Fibroblast of lung (primary cell): Measurements from ENCODE around the gene ASTN2.
A peak's percentile ranks its signal among the peaks of the same experiment; 100 is the strongest.

Experiments
- EZH2 ChIP-seq: IDR thresholded peaks from 2 replicates; pipeline ENCODE4 v1.5.1; 2012; ENCODE audit warnings: low read length, control low read depth, mild to moderate bottlenecking; ENCODE audit errors: missing control alignments
- TF ChIP-seq, protein P1 (sequence below), 2 donors: IDR thresholded peaks in 1 of 2; conservative IDR thresholded peaks in 1 of 2; 1 replicate in 1 of 2; 2 replicates in 1 of 2; pipeline ENCODE4 v1.5.1; 2011 to 2012; ENCODE audit warnings: low read length in 2 of 2, control low read depth in 1 of 2, inconsistent platforms in 1 of 2, low read depth in 1 of 2, mild to moderate bottlenecking in 1 of 2

DNA sequence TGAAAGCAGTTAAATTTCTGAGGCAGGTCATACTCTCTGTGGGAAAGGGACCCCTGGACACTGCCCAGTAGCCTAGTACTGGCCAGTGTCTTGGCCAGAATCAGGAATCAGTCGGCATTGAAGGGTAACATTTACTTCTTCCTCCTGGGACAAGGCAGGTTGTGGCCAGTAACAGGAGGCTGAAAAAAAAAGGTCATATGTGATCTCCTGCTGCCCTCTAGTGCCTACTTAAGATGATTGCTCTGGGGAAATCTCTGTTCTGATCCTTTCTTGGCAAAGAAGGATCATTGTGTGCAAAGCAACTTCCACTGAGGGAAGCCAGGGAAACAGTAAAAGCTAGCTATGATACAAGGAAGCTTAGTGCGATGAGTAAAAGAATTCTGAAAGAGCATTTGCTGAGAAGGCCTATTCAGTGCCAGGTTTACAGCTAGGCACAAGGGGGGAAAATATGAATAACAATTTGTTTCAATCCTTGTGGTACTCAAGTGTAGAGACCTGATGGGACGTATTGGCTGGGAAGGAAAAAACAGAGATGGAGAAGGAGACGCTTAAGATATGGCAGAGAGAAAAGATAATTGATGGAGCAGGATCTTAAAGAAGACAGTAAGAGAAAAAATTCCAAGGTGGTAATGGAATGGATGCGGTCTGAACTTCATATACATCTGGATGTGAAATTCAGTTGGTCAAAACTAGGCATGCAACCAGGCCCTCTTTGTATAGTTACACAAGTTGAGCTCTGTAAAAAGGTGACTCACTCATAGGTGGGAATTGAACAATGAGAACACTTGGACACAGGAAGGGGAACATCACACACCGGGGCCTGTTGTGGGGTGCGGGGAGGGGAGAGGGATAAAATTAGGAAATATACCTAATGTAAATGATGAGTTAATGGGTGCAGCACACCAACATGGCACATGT is 753.6 kb downstream of the ASTN2 start:
- TF ChIP-seq, protein P1, sequence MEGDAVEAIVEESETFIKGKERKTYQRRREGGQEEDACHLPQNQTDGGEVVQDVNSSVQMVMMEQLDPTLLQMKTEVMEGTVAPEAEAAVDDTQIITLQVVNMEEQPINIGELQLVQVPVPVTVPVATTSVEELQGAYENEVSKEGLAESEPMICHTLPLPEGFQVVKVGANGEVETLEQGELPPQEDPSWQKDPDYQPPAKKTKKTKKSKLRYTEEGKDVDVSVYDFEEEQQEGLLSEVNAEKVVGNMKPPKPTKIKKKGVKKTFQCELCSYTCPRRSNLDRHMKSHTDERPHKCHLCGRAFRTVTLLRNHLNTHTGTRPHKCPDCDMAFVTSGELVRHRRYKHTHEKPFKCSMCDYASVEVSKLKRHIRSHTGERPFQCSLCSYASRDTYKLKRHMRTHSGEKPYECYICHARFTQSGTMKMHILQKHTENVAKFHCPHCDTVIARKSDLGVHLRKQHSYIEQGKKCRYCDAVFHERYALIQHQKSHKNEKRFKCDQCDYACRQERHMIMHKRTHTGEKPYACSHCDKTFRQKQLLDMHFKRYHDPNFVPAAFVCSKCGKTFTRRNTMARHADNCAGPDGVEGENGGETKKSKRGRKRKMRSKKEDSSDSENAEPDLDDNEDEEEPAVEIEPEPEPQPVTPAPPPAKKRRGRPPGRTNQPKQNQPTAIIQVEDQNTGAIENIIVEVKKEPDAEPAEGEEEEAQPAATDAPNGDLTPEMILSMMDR (conservative IDR thresholded peaks at IDR 0.05 in 1 of 2, IDR thresholded peaks at IDR 0.05 in 1 of 2; ENCODE audit: low read depth in 1 of 2, low read length in 2 of 2), result peak; percentile 70 to 76
- TF ChIP-seq EZH2, result no peak
